ENCODE measurements around the gene RTF1.

Gene RTF1

DNA sequence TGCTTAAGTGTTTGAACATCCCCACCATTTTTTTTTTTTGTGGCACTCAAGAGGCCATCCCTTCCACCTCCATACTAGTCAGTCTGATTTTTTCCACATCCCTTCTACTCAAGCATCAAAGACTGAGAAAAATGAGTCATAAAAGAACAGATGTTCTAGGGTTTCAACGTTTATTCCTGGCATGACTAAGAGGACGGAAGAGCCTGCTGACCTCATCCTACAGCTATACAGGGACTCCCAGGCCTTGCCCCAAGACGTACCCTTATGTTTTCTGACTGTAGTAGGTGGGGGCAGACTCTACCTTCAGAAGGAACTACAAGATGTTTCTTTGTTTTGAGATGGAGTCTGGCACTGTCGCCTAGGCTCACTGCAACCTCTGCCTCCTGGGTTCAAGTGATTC is 73.5 kb downstream of the RTF1 start:
- peak in 1 of 2 experiments; percentile 64 for DNase-seq

GRCh38 chr15:41491889-41492288 is 75.0 kb downstream of the RTF1 start:
- no peak for DNase-seq

DNA sequence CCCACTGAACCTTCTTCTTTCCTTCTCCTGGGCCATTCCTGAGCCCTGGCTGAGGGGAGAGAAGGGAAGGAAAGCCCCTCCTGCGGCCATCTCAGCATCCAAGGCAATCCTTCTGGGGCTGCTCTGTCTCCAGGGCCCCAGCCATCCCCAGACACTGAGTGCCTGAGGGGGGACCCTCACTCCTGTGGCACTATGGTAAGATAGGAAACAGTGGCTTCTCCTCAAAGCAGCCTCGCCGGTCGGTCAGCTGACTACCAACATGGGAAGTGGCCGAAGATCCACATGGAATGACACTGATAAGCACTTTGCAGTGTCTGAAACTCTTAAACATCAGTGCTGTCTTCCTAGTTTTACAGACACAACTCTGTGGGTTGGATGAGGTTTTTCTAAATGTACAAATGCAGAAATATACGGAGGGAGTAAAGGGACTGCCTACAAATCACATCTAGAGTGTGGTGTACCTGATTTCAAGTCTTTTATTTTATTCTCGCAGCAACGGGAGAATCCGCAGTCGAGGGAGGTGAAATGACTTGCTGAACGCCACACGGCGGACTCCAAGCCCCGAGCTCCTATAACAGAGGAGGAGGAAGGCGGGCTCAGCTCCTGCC is 75.8 kb downstream of the RTF1 start:
- DNase-seq: no peak

DNA sequence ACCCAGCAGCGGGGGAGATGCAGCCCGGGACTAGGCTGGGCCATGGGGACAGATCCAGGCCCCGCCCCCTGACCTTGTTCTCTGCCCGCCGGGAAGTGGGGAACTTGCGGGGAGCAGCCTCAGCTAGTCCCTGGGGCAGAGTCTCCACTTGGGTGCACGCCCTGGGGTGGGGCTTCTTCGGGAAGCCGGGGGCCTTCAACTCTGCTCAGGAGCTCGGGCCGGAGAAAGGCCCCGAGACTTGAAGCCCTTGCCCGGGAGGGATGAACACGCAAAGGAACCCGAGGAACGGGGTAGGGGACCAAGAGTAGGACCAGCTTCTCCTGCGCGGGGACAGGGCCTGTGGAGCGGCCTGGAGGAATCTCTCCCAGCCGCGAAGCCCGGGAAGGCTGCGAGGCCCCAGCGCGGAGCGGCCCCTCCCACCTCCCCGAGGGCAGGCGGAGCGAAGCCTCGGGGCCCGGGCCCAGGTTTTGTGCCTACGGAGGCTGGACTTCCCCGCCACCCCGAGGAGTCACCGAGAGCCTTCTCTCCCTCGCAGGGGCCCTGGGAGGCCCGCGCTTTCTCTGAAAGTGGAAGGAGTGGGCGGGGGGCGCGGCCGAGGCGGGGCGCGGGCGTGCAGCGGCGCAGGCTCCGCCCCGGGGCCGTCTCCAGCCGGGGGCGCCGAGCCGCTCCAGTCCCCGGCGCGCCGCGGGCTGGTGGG is 76.5 kb downstream of the RTF1 start, which contains the start of gene ITPKA:
TSS of gene ITPKA (plus strand) at position 670 of the 697 bp plus-strand sequence. CDS start 54 bp downstream, outside the sequence.
- DNase-seq: peak; percentile 68 to 76

DNA sequence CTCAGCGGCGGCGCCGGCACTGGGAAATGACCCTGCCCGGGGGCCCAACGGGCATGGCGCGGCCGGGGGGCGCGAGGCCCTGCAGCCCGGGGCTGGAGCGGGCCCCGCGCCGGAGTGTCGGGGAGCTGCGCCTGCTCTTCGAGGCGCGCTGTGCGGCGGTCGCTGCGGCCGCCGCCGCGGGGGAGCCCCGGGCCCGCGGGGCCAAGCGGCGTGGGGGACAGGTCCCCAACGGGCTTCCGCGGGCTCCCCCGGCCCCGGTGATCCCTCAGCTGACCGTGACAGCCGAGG is 77.0 kb downstream of the RTF1 start:
- no peak for DNase-seq

DNA sequence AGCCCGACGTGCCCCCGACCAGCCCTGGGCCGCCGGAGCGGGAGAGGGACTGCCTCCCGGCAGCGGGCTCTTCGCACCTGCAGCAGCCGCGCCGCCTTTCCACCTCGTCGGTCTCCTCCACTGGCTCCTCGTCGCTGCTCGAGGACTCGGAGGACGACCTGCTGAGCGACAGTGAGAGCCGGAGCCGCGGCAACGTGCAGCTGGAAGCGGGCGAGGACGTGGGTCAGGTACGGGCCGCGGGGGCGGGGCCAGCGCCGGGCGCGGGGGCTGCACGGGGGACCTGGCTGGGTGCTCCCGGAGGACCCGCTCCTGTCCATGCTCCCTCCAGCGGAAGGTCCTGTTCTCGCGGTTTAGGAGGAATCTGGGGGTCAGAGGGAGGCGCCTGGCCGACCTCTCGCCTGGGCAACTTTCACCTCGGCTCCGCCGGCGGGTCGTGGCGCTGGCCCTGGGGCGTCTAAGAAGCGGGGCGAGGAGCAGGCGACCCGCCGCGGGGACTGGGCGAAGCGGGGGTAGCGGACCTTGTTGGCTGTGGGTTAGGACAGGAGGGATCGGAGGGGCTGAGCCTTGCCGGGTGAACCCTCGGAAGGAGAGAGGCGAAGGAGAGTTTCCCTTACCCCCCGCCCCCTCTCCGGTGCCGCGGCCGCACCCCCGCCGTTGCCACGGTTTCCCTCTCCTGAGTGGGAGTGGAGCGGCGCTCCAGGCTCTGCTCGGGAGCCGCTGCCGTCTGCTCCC is 77.5 kb downstream of the RTF1 start:
- DNase-seq: peak in 1 of 2 experiments; percentile 38

DNA sequence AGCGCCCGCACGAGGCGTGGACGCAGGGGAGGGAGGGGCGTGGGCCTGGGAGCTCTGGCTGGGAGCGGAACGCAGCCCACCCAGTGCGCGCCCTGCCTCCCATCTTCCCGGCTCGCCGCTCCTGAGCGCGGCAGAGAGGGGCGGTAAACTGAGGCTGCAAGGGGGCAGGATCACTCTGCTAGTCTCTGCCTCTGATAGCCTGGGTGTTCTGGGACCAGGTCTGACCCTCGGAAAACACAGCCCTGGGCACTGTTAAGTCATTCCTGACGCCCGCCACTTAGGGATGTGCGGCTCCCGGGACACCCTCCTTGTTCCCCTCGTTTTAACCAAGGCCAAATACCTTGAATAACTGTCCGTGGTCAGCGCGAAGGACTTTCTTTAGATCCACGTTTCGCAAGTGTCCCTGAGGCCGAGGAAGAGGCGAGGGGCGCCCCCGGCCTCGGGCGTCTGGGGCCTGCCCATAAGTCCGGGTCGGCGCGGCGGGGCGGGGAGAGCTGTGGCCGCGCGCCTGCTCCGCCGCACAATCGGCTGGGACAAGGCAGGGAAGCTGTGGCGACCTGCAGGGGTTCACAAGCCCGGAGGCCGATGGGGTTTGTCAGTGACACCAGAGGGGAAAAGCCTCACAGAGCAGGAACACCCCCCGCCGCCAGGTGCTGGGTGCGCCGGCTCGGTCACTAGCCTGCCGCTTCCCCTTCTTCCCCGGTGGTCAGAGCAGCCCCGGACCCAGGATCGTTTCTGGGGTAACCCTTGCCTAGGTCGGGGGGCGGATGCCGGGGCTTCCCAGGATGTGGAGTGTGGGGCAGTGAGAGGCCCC is 78.2 kb downstream of the RTF1 start:
- DNase-seq: no peak

DNA sequence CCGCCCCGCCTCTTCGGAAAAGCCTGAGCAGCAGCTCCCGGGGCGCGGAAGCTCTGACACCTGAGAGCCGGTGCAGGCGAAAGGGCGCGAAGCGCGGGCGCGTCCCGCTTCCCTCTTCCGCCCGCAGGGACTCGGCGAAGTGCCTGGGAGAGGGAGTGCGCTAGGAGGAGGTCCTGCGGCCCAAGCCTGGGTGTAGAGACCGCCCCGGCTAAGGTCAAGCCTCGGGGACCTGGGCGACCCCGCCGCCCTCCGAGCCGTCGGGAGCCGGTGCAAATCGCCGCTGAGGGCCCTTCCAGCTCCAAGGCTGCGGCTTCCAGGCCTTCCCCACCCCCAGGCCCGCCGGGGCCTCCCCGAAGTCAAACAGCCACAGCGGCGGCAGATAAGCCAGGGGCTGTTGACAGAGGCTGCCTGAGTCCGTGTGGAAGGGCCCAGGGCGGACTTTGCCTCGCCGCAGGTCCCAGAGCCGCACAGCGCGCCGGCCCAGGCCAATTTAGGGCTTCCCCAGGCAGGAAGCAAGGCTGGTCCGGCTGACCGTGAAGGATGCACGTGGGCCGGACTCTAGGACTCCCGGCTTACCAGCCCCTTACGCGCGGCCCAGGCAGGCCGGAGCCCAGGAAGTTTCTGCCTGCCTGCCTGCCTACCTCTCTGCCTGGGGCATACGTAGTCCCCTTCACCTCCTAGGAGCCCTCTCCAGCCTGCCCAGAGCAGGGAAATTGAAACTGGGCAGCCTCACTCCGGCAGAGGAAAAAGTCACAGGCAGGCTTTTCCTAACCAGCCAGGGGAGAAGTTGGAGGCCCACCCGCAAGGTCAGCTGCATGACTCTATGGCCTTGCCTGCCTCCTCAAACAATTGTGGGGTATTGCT is 79.1 kb downstream of the RTF1 start:
- no peak for DNase-seq

DNA sequence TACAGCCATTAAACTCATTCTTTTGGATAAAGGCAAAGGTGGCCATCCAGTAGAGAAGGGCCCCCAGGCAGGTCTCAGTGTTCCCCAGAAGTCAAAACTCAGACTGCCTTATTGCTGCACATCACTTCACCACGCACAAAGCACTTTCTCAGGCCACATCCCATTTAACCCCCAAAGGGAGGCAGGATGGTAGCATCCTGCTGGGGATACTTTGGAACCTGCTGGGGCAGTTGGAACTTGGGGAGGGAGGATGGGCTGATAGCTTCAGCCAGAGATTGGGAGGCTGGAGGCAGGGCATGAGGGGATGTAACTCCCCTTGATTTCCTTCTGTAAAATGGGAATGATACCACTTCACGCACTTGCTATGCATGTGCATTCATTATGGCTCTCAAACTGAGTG is 81.8 kb downstream of the RTF1 start:
- DNase-seq: no peak

- DNase-seq: no peak
These were observed 82.4 kb downstream of the RTF1 start for GRCh38 chr15:41499109-41499851.

DNA sequence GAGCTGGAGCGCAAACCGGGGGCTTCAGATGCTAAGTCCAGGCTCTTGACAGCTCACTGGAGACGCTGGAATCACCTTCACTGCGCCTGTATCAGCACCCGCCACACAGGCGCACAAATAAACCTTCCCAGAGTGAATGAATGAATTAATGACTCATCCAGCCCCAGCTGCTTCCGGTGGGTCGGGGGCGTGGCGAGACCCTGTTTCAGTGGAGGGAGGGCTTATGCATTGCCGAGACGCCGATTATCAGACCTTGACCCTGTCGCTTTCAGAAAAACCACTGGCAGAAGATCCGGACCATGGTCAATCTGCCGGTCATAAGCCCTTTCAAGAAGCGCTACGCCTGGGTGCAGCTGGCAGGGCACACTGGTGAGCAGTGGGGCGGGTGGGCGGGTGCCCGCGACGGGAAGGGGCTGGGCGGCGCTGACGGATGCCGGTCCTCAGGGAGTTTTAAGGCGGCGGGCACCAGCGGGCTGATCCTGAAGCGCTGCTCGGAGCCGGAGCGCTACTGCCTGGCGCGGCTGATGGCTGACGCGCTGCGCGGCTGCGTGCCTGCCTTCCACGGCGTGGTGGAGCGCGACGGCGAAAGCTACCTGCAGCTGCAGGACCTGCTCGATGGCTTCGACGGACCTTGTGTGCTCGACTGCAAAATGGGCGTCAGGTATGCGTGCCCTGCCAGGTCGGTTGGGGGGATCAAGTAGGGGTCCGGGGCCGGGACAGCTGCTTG is 84.5 kb downstream of the RTF1 start:
- DNase-seq: peak; percentile 16 to 61

- DNase-seq: no peak
These were observed 85.3 kb downstream of the RTF1 start for GRCh38 chr15:41501931-41502794.

GRCh38 chr15:41502795-41503668 is 86.1 kb downstream of the RTF1 start:
- no peak for DNase-seq

DNA sequence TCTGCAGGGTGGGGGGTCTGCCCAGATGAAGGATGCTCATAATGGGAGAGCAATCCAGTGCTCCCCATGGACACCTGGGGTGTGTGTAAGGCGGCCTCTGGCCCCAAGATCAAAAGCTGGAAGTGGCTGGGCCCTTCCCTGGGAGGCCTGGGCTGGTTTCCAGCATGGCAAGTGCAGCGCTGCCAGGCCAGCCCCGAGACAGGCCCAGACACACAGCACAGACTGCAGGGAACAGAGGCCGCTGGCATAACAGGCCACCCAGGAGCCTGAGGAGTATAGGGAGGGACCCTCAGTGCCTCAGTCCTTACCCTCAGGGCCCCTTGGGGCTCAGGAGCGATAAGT is 86.7 kb downstream of the RTF1 start:
- DNase-seq: no peak

GRCh38 chr15:41504751-41505492 is 88.0 kb downstream of the RTF1 start:
- DNase-seq: no peak

- no peak for DNase-seq
These were observed 88.9 kb downstream of the RTF1 start for GRCh38 chr15:41505776-41506175.

DNA sequence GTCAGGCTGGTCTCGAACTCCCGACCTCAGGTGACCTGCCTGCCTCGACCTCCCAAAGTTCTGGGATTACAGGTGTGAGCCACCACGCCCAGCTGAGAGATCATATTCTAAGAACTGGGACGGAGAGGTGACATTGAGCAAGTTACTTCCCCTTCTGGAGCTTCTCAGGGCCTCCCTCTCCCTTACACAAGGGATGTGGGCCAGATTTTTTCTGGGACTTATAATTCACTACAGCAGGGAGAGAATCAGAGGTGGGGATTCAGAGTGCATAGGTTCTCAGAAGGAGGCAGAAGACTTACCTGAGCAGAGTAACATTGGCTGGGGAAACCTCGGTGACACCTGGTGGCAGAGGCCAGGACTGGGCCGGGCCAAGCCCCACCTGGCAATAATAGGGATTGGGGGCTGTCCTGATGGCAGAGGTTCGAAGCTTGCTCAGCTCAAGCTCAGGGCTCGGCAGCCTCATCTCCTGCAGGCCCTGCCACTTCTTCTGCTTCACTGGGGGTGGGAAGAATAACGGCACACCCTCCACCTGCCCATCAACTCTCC is 90.0 kb downstream of the RTF1 start:
- DNase-seq: no peak

DNA sequence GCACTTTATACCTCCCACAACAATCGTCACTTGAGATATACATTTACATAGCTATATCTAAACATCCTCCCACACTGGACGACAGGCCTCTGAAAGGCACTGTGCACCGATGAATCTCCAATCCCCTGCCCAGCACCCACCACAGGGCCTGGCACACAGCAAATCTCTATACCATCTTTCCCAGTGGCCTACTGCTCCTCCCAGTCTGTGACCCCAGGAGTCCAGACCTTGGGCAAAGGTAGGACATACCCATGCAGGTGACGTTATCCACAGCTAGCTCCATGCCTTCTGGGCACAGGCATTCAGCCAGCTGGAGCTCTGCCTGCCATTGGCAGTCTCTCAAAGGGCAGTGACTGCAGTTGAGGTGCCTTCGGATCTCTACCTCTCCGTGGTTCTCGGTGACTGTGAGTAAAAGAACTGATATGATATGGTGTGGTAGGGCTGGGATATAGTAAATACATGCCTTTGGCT is 91.0 kb downstream of the RTF1 start:
- DNase-seq: no peak

All from NCI-H524 (cell line).